Endothelial cell (in vitro differentiated cells): Measurements from ENCODE around the gene ANAPC13. TPM values are rescaled to one million over a fixed set of nuclear protein-coding genes. Genes with fewer than 3 reads are reported as not detected.
A peak's percentile ranks its signal among the peaks of the same experiment; 100 is the strongest.

ENCODE experiments used
- DNase-seq: peaks from one replicate; pipeline ENCODE4 v3.0.0; 2021; ENCODE audit warnings: low spot score
- H3K27ac Mint-ChIP-seq: one replicate; pipeline ENCODE4 v1.8.0; 2021; ENCODE audit warnings: mixed read lengths, inconsistent platforms; ENCODE audit not compliant: unreplicated experiment
- H3K27me3 Mint-ChIP-seq: one replicate; pipeline ENCODE4 v1.8.0; 2021; ENCODE audit warnings: mild to moderate bottlenecking, moderate library complexity, mixed read lengths, inconsistent platforms; ENCODE audit not compliant: unreplicated experiment
- H3K36me3 Mint-ChIP-seq: one replicate; pipeline ENCODE4 v1.8.0; 2021; ENCODE audit warnings: mild to moderate bottlenecking, low read depth, mixed read lengths, inconsistent platforms; ENCODE audit not compliant: unreplicated experiment
- H3K4me1 Mint-ChIP-seq: one replicate; pipeline ENCODE4 v1.8.0; 2021; ENCODE audit warnings: mild to moderate bottlenecking, mixed read lengths, inconsistent platforms; ENCODE audit not compliant: unreplicated experiment
- H3K4me3 Mint-ChIP-seq: one replicate; pipeline ENCODE4 v1.8.0; 2021; ENCODE audit warnings: mild to moderate bottlenecking, mixed read lengths, inconsistent platforms; ENCODE audit not compliant: unreplicated experiment
- H3K9me3 Mint-ChIP-seq: one replicate; pipeline ENCODE4 v1.8.0; 2021; ENCODE audit warnings: mixed read lengths, inconsistent platforms; ENCODE audit not compliant: unreplicated experiment
- total RNA-seq: library from RNA; stranded (reverse); fragmentation: NEBNext Ultra II Directional; extraction: Animal tissue kit (Norgen Biotek cat#: 25700); gene quantifications from one replicate; pipeline ENCODE4 v1.2.1, GENCODE V29; 2021; ENCODE audit not compliant: unreplicated experiment
- TF ChIP-seq, protein P1 (sequence below): fragments of 200-600 bp; sonication (generic); IDR thresholded peaks from one replicate; pipeline ENCODE4 v1.5.0; 2021; ENCODE audit warnings: antibody characterized with exemption; ENCODE audit not compliant: unreplicated experiment

ANAPC13 gene
- total RNA-seq, 1 donor from 2014 or later: 59.4 TPM

- Mint-ChIP-seq H3K27me3 (peaks cover 2% of the 10 kb centered on the region), H3K9me3 (no peaks in the 10 kb centered on the region), H3K4me1 (peaks cover 6% of the 10 kb centered on the region), H3K36me3 (peaks cover 27% of the 10 kb centered on the region), H3K4me3 (no peak overlapping the region), H3K27ac (no peak overlapping the region)
- DNase-seq: no peak
- TF ChIP-seq, protein P1, sequence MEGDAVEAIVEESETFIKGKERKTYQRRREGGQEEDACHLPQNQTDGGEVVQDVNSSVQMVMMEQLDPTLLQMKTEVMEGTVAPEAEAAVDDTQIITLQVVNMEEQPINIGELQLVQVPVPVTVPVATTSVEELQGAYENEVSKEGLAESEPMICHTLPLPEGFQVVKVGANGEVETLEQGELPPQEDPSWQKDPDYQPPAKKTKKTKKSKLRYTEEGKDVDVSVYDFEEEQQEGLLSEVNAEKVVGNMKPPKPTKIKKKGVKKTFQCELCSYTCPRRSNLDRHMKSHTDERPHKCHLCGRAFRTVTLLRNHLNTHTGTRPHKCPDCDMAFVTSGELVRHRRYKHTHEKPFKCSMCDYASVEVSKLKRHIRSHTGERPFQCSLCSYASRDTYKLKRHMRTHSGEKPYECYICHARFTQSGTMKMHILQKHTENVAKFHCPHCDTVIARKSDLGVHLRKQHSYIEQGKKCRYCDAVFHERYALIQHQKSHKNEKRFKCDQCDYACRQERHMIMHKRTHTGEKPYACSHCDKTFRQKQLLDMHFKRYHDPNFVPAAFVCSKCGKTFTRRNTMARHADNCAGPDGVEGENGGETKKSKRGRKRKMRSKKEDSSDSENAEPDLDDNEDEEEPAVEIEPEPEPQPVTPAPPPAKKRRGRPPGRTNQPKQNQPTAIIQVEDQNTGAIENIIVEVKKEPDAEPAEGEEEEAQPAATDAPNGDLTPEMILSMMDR: no peak
These were observed 7.8 kb downstream of the ANAPC13 start for GRCh38 chr3:134477938-134478337.

- peaks cover 27% of the 10 kb centered on the region for H3K36me3 Mint-ChIP-seq
- no peak for DNase-seq
- peak overlapping the region; percentile 42 for H3K4me3 Mint-ChIP-seq
- H3K27ac Mint-ChIP-seq: no peak overlapping the region
- H3K9me3 Mint-ChIP-seq: no peaks in the 10 kb centered on the region
- TF ChIP-seq, protein P1: no peak
- peaks cover 2% of the 10 kb centered on the region for H3K27me3 Mint-ChIP-seq
- H3K4me1 Mint-ChIP-seq: no peaks in the 10 kb centered on the region
These were observed 8.8 kb downstream of the ANAPC13 start for GRCh38 chr3:134477002-134477401.

- no peak for DNase-seq
- Mint-ChIP-seq H3K27ac (no peak overlapping the region), H3K4me3 (peak overlapping the region; percentile 42), H3K27me3 (peaks cover 2% of the 10 kb centered on the region), H3K36me3 (peaks cover 22% of the 10 kb centered on the region), H3K4me1 (no peaks in the 10 kb centered on the region), H3K9me3 (no peaks in the 10 kb centered on the region)
- TF ChIP-seq, protein P1: no peak
These were observed 9.5 kb downstream of the ANAPC13 start for GRCh38 chr3:134476306-134476705.

GRCh38 chr3:134474956-134475355 is 10.8 kb downstream of the ANAPC13 start:
- H3K4me3 Mint-ChIP-seq: no peak overlapping the region
- H3K36me3 Mint-ChIP-seq: peaks cover 17% of the 10 kb centered on the region
- H3K9me3 Mint-ChIP-seq: no peaks in the 10 kb centered on the region
- H3K27me3 Mint-ChIP-seq: peaks cover 2% of the 10 kb centered on the region
- DNase-seq: no peak
- H3K27ac Mint-ChIP-seq: no peak overlapping the region
- no peaks in the 10 kb centered on the region for H3K4me1 Mint-ChIP-seq
- TF ChIP-seq, protein P1: no peak

DNA sequence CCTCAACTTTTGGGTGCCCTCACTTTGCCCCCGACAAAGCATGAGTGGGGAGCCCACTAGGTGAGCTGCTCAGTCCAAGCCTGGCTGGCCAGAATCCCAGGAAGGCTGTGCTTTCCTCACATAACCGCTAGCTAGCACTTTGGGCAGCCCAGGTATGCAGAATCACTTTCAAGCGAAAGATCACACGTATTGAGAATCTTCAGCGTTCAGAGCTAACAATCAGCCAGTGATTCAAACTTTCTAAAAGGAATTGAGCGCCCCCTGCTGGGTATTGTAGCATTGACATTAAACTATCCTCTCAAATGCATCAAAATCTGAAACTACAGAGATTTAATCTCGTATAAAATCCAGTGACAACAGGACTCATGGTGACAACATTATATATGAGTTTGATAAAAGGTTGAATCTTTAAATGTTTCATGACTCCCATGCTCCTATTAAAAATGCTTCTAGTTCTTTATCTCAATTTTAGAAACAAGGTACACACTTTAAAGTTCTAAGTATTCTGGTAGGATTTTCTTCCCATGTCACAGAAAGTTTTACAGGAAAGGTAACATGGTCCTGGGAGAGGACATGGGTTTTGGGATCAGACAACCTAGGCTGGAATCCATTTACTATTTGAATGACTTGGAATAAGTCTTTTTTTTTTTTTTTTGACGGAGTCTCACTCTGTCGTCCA is 11.8 kb downstream of the ANAPC13 start:
- peaks cover 2% of the 10 kb centered on the region for H3K27me3 Mint-ChIP-seq
- H3K36me3 Mint-ChIP-seq: peaks cover 17% of the 10 kb centered on the region
- H3K9me3 Mint-ChIP-seq: no peaks in the 10 kb centered on the region
- peak; percentile 80 for DNase-seq
- H3K4me3 Mint-ChIP-seq: no peak overlapping the region
- TF ChIP-seq, protein P1: peak; percentile 91
- no peaks in the 10 kb centered on the region for H3K4me1 Mint-ChIP-seq
- H3K27ac Mint-ChIP-seq: no peak overlapping the region
